KBM-7 (cell line): Measurements from ENCODE around the gene CHRND.

Experiments used
- DNase-seq: peaks from one replicate; pipeline ENCODE4 v3.0.0-alpha.2; 2015
- in situ Hi-C: fragments of 300-500 bp; cut with MboI; formaldehyde crosslinking; loops from 2 replicates; pipeline ENCODE4 v1.14.3; 2020; ENCODE audit warnings: low sequenced_read_pairs, low pct_unique_long_range_greater_than_20kb, mixed read lengths

The CHRND gene

GRCh38 chr2:232525791-232526371, at the start of gene CHRND:
Gene CHRND, plus strand, starts transcription at chr2:232526160. Its CDS starts 56 bp downstream, at chr2:232526216.
- no peak for DNase-seq
- in situ Hi-C loops: no loop called here

- in situ Hi-C loops: no loop called here
Measured at GRCh38 chr2:232476791-232477190, 49.2 kb upstream of the CHRND start.

GRCh38 chr2:232477751-232478510, 48.0 kb upstream of the CHRND start:
- in situ Hi-C loops: no loop called here
- DNase-seq: no peak

More at GRCh38 chr2:232476791-232477190, 49.2 kb upstream of the CHRND start:
- no peak for DNase-seq

- no peak for DNase-seq
- in situ Hi-C loops: no loop called here
Measured at GRCh38 chr2:232478571-232479340, 47.2 kb upstream of the CHRND start.

GRCh38 chr2:232479341-232480200, 46.4 kb upstream of the CHRND start:
- DNase-seq: no peak
- in situ Hi-C loops: no loop called here

GRCh38 chr2:232480201-232481190, 45.5 kb upstream of the CHRND start:
- DNase-seq: no peak
- in situ Hi-C loops: no loop called here

GRCh38 chr2:232481322-232482140, 44.4 kb upstream of the CHRND start:
- in situ Hi-C loops: no loop called here
- no peak for DNase-seq

GRCh38 chr2:232482301-232483238, 43.4 kb upstream of the CHRND start:
- in situ Hi-C loops: no loop called here
- DNase-seq: no peak

GRCh38 chr2:232483311-232483922, 42.5 kb upstream of the CHRND start:
- DNase-seq: no peak
- in situ Hi-C loops: no loop called here

GRCh38 chr2:232483923-232484627, 41.9 kb upstream of the CHRND start:
- in situ Hi-C loops: no loop called here
- no peak for DNase-seq

GRCh38 chr2:232484628-232485347, 41.2 kb upstream of the CHRND start:
- no peak for DNase-seq
- in situ Hi-C loops: no loop called here

GRCh38 chr2:232485348-232485756, 40.6 kb upstream of the CHRND start:
- in situ Hi-C loops: no loop called here
- no peak for DNase-seq

- in situ Hi-C loops: no loop called here
- DNase-seq: no peak
Measured at GRCh38 chr2:232485757-232486557, 40.0 kb upstream of the CHRND start.
